ENCODE measurements around the gene FDPS.
"Not testable (repeated sequence)": the region's sequence is repeated elsewhere in the genome, so short reads cannot be mapped to it uniquely, and the experiment has no call there.

FDPS gene

GRCh38 chr1:155286544-155286943 lies 22.1 kb upstream of the FDPS start:
- DNase-seq: no peak

GRCh38 chr1:155287987-155288543 lies 20.6 kb upstream of the FDPS start:
- no peak for DNase-seq

- not testable (repeated sequence) for DNase-seq
Measured at GRCh38 chr1:155291006-155291405, 17.7 kb upstream of the FDPS start.

- DNase-seq: no peak
Measured at GRCh38 chr1:155293086-155293749, 15.4 kb upstream of the FDPS start.

- no peak for DNase-seq
Measured at GRCh38 chr1:155294520-155295182, 14.0 kb upstream of the FDPS start.

- no peak for DNase-seq
Measured at GRCh38 chr1:155295183-155295941, 13.3 kb upstream of the FDPS start.

GRCh38 chr1:155295942-155296267 lies 12.8 kb upstream of the FDPS start:
- no peak for DNase-seq

- no peak for DNase-seq
Measured at GRCh38 chr1:155296661-155297060, 12.0 kb upstream of the FDPS start.

- DNase-seq: no peak
Measured at GRCh38 chr1:155297384-155297783, 11.3 kb upstream of the FDPS start.

- DNase-seq: no peak
Measured at GRCh38 chr1:155300024-155300423, 8.6 kb upstream of the FDPS start.

- DNase-seq: no peak
Measured at GRCh38 chr1:155300553-155301329, 7.9 kb upstream of the FDPS start.

- DNase-seq: no peak
Measured at GRCh38 chr1:155301342-155301841, 7.3 kb upstream of the FDPS start, which contains the start of gene PKLR. Gene PKLR (minus strand): TSS chr1:155301438. CDS start chr1:155301395, 43 bp downstream.

GRCh38 chr1:155304558-155305063 lies 4.1 kb upstream of the FDPS start:
- no peak for DNase-seq

- no peak for DNase-seq
Measured at GRCh38 chr1:155305881-155306391, 2.7 kb upstream of the FDPS start.

GRCh38 chr1:155307247-155307740 lies 1.4 kb upstream of the FDPS start:
- no peak for DNase-seq

- no peak for DNase-seq
Measured at GRCh38 chr1:155309423-155310021, 856 bp downstream of the FDPS start.

GRCh38 chr1:155313261-155313660 lies 4.6 kb downstream of the FDPS start:
- DNase-seq: no peak

- no peak for DNase-seq
Measured at GRCh38 chr1:155316922-155317321, 8.3 kb downstream of the FDPS start.

GRCh38 chr1:155318082-155318481 lies 9.4 kb downstream of the FDPS start:
- no peak for DNase-seq

- no peak for DNase-seq
Measured at GRCh38 chr1:155319536-155319935, 10.9 kb downstream of the FDPS start.

GRCh38 chr1:155320252-155320651 lies 11.6 kb downstream of the FDPS start:
- no peak for DNase-seq

Measured in activated CD4-positive, alpha-beta T cell treated with anti-CD3 and anti-CD28 coated beads, Interleukin-2, amount 50 U/mL, for 1 hour (primary cell).